Measurements from ENCODE around the gene SEMA3A. TPM values are rescaled to one million over a fixed set of nuclear protein-coding genes. Genes with fewer than 3 reads are reported as not detected.

SEMA3A gene
- total RNA-seq, 1 experiment from 2014 or later, result 14.2 TPM

DNA sequence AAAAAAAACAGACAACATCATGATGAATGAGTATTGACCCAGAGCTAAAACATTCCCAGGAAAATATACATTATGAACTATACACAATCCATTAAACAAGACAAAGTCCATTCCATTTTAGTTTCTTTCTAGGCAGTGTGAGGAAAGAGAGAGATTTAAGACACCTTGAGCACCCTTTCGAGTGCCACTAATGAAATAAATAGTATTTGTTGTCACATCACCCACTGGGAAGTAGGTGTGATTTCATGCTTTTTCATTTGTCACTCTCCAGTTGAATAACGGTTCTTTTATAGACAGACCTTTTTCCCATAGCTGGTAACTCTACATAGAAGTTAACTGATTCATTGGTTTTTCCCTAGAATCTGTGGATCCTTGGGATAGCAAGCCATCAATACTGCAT is 29.9 kb upstream of the SEMA3A start:
- Histone ChIP-seq H3K36me3 (ENCODE audit: control insufficient read depth in 1 of 2, insufficient read depth in 2 of 2, low read length in 2 of 2) (no peaks in the 10 kb centered on the region), H4K20me1 (ENCODE audit: insufficient read depth) (no peaks in the 10 kb centered on the region), H3K4me1 (ENCODE audit: control insufficient read depth in 1 of 2, insufficient read depth in 2 of 2, low read length in 2 of 2) (no peaks in the 10 kb centered on the region), H3K9ac (ENCODE audit: low read length) (no peak overlapping the region), H3K4me3 (replicated peaks in 1 of 2; ENCODE audit: low read depth in 1 of 2, low read length in 2 of 2) (no peak overlapping the region), H3K27me3 (ENCODE audit: insufficient read depth, low read length) (no peaks in the 10 kb centered on the region), H2AFZ (ENCODE audit: low read depth, low read length, poor library complexity, severe bottlenecking) (peak overlapping the region; percentile 2), H3K9me3 (ENCODE audit: control insufficient read depth in 1 of 2, insufficient read depth in 1 of 2, low read depth in 1 of 2, low read length in 2 of 2) (no peaks in the 10 kb centered on the region), H3K27ac (ENCODE audit: low read depth, low read length) (no peak overlapping the region), H3K79me2 (ENCODE audit: insufficient read depth, low read length) (no peaks in the 10 kb centered on the region), H3K4me2 (ENCODE audit: low read length) (no peak overlapping the region), H3K9me2 (ENCODE audit: insufficient read depth) (no peaks in the 10 kb centered on the region)
- intact Hi-C loops (cut with micrococcal nuclease), result no loop called here
- ATAC-seq, result no peak
- RAD21 ChIA-PET (ENCODE audit: low non-redundant PET in 1 of 2, low total read pairs in 2 of 2, uncharacterized antibody in 2 of 2, unreplicated experiment in 2 of 2), result no interaction called here
- POLR2A ChIA-PET, result no interaction called here
- no TSS peak for BruUV-seq (replicated peaks)
- TF ChIP-seq POLR2AphosphoS5 (IDR thresholded peaks at IDR 0.05; ENCODE audit: low read depth, low read length), result no peak
- no peak for TF ChIP-seq CBX3 (IDR thresholded peaks at IDR 0.05; ENCODE audit: low read depth)
- TF ChIP-seq ZNF274 (IDR thresholded peaks at IDR 0.05; ENCODE audit: low read depth, low read length), result no peak
- TF ChIP-seq POLR2A (IDR thresholded peaks at IDR 0.05; ENCODE audit: borderline replicate concordance, extremely low read depth, insufficient read depth, insufficient read length), result no peak
- no peak for TF ChIP-seq SP1 (IDR thresholded peaks at IDR 0.05; ENCODE audit: low read depth)
- no peak for TF ChIP-seq YY1 (IDR thresholded peaks at IDR 0.05; ENCODE audit: extremely low read depth, insufficient replicate concordance, low read depth, low read length)
- TF ChIP-seq ZFX (IDR thresholded peaks at IDR 0.05), result no peak
- CTCF ChIA-PET, result no interaction called here
- no peak for DNase-seq (ENCODE audit: low read depth, low spot score)

DNA sequence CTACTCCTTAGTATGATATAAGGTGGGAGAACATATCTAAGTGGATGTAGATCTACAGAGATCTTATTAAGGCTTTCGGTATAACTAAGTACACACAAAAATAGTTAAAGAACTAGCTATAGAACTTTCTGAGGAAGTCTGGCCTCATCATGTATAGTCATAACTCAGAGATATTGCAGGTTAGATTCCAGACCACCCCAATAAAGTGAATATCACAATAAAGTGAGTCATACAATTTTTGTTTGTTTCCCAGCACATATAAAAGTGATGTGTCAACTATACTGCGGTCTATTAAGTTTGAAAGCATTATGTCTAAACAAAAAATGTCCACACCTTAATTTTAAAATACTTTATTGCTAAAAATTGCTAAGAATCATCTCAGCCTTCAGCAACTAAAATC is 24.7 kb upstream of the SEMA3A start:
- no peak for DNase-seq (ENCODE audit: low read depth, low spot score)
- no peaks in the 10 kb centered on the region for H3K9me3 ChIP-seq (ENCODE audit: control insufficient read depth in 1 of 2, insufficient read depth in 1 of 2, low read depth in 1 of 2, low read length in 2 of 2)
- H3K27me3 ChIP-seq (ENCODE audit: insufficient read depth, low read length), result no peaks in the 10 kb centered on the region
- H3K36me3 ChIP-seq (ENCODE audit: control insufficient read depth in 1 of 2, insufficient read depth in 2 of 2, low read length in 2 of 2), result no peaks in the 10 kb centered on the region
- H3K4me2 ChIP-seq (ENCODE audit: low read length), result no peak overlapping the region
- H3K79me2 ChIP-seq (ENCODE audit: insufficient read depth, low read length), result no peaks in the 10 kb centered on the region
- intact Hi-C loops (cut with micrococcal nuclease), result no loop called here
- no peak overlapping the region for H3K9ac ChIP-seq (ENCODE audit: low read length)
- no TSS peak for BruUV-seq (replicated peaks)
- CTCF ChIA-PET, result no interaction called here
- no peak overlapping the region for H3K27ac ChIP-seq (ENCODE audit: low read depth, low read length)
- H3K4me1 ChIP-seq (ENCODE audit: control insufficient read depth in 1 of 2, insufficient read depth in 2 of 2, low read length in 2 of 2), result no peaks in the 10 kb centered on the region
- no peak for ATAC-seq
- no peak overlapping the region for H3K4me3 ChIP-seq (replicated peaks in 1 of 2; ENCODE audit: low read depth in 1 of 2, low read length in 2 of 2)
- H4K20me1 ChIP-seq (ENCODE audit: insufficient read depth), result no peaks in the 10 kb centered on the region
- H3K9me2 ChIP-seq (ENCODE audit: insufficient read depth), result no peaks in the 10 kb centered on the region
- RAD21 ChIA-PET (ENCODE audit: low non-redundant PET in 1 of 2, low total read pairs in 2 of 2, uncharacterized antibody in 2 of 2, unreplicated experiment in 2 of 2), result no interaction called here
- no peak overlapping the region for H2AFZ ChIP-seq (ENCODE audit: low read depth, low read length, poor library complexity, severe bottlenecking)
- POLR2A ChIA-PET, result no interaction called here
- TF ChIP-seq, protein P1, sequence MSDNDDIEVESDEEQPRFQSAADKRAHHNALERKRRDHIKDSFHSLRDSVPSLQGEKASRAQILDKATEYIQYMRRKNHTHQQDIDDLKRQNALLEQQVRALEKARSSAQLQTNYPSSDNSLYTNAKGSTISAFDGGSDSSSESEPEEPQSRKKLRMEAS (IDR thresholded peaks at IDR 0.05), result no peak
- TF ChIP-seq, protein P2, sequence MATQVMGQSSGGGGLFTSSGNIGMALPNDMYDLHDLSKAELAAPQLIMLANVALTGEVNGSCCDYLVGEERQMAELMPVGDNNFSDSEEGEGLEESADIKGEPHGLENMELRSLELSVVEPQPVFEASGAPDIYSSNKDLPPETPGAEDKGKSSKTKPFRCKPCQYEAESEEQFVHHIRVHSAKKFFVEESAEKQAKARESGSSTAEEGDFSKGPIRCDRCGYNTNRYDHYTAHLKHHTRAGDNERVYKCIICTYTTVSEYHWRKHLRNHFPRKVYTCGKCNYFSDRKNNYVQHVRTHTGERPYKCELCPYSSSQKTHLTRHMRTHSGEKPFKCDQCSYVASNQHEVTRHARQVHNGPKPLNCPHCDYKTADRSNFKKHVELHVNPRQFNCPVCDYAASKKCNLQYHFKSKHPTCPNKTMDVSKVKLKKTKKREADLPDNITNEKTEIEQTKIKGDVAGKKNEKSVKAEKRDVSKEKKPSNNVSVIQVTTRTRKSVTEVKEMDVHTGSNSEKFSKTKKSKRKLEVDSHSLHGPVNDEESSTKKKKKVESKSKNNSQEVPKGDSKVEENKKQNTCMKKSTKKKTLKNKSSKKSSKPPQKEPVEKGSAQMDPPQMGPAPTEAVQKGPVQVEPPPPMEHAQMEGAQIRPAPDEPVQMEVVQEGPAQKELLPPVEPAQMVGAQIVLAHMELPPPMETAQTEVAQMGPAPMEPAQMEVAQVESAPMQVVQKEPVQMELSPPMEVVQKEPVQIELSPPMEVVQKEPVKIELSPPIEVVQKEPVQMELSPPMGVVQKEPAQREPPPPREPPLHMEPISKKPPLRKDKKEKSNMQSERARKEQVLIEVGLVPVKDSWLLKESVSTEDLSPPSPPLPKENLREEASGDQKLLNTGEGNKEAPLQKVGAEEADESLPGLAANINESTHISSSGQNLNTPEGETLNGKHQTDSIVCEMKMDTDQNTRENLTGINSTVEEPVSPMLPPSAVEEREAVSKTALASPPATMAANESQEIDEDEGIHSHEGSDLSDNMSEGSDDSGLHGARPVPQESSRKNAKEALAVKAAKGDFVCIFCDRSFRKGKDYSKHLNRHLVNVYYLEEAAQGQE (IDR thresholded peaks at IDR 0.05; ENCODE audit: low read depth), result no peak
- TF ChIP-seq CBX3 (IDR thresholded peaks at IDR 0.05; ENCODE audit: low read depth) (no peak), EGR1 (IDR thresholded peaks at IDR 0.05; ENCODE audit: low read depth) (no peak), RAD21 (IDR thresholded peaks at IDR 0.05; ENCODE audit: low read depth) (no peak), CEBPB (IDR thresholded peaks at IDR 0.05; ENCODE audit: low read depth) (no peak), YY1 (IDR thresholded peaks at IDR 0.05; ENCODE audit: extremely low read depth, insufficient replicate concordance, low read depth, low read length) (no peak), SP1 (IDR thresholded peaks at IDR 0.05; ENCODE audit: low read depth) (no peak), FOSL1 (IDR thresholded peaks at IDR 0.05; ENCODE audit: low read depth) (no peak), EZH2phosphoT487 (IDR thresholded peaks at IDR 0.05; ENCODE audit: borderline replicate concordance) (no peak), ELF1 (IDR thresholded peaks at IDR 0.05; ENCODE audit: borderline replicate concordance, low read depth) (no peak), SIN3A (IDR thresholded peaks at IDR 0.05; ENCODE audit: low read depth) (no peak), POLR2A (IDR thresholded peaks at IDR 0.05; ENCODE audit: borderline replicate concordance, extremely low read depth, insufficient read depth, insufficient read length) (no peak), TCF7L2 (IDR thresholded peaks at IDR 0.05; ENCODE audit: borderline replicate concordance, extremely low read depth, insufficient read depth, insufficient read length) (no peak)
- TF ChIP-seq, protein P3, sequence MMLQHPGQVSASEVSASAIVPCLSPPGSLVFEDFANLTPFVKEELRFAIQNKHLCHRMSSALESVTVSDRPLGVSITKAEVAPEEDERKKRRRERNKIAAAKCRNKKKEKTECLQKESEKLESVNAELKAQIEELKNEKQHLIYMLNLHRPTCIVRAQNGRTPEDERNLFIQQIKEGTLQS (IDR thresholded peaks at IDR 0.05), result no peak
